Thyroid gland (tissue), 4 donors: Measurements from ENCODE around the gene ASIC2.

Experiments used
- POLR2A ChIP-seq, 2 donors: fragments of 450-650 bp; IDR thresholded peaks; one replicate each; pipeline ENCODE4 v1.6.1; 2017; ENCODE audit warnings: antibody characterized with exemption in 2 of 2, mild to moderate bottlenecking in 2 of 2, moderate library complexity in 1 of 2
- TF ChIP-seq, protein P1 (sequence below), 6 experiments: fragments of 200-600 bp in 3 of 6; fragments of 450-650 bp in 3 of 6; sonication (generic) in 3 of 6; IDR thresholded peaks; one replicate each; pipeline ENCODE4 v1.5.1; 2016 to 2019; ENCODE audit warnings: antibody characterized with exemption in 6 of 6, mild to moderate bottlenecking in 2 of 6, inconsistent platforms in 1 of 6, moderate library complexity in 1 of 6

GRCh38 chr17:33217891-33218290 lies 75.2 kb downstream of the ASIC2 start:
- TF ChIP-seq, protein P1, sequence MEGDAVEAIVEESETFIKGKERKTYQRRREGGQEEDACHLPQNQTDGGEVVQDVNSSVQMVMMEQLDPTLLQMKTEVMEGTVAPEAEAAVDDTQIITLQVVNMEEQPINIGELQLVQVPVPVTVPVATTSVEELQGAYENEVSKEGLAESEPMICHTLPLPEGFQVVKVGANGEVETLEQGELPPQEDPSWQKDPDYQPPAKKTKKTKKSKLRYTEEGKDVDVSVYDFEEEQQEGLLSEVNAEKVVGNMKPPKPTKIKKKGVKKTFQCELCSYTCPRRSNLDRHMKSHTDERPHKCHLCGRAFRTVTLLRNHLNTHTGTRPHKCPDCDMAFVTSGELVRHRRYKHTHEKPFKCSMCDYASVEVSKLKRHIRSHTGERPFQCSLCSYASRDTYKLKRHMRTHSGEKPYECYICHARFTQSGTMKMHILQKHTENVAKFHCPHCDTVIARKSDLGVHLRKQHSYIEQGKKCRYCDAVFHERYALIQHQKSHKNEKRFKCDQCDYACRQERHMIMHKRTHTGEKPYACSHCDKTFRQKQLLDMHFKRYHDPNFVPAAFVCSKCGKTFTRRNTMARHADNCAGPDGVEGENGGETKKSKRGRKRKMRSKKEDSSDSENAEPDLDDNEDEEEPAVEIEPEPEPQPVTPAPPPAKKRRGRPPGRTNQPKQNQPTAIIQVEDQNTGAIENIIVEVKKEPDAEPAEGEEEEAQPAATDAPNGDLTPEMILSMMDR (IDR thresholded peaks at IDR 0.05) = no peak
- no peak for TF ChIP-seq POLR2A (IDR thresholded peaks at IDR 0.05)
